GM10847 (cell line): ENCODE results near the gene SIAH2.

Experiments
- POLR2A ChIP-seq: IDR thresholded peaks from 2 replicates; pipeline ENCODE4 v1.6.1; 2011; ENCODE audit not compliant: insufficient read length; ENCODE audit errors: extremely low read depth

The SIAH2 gene, protein sequence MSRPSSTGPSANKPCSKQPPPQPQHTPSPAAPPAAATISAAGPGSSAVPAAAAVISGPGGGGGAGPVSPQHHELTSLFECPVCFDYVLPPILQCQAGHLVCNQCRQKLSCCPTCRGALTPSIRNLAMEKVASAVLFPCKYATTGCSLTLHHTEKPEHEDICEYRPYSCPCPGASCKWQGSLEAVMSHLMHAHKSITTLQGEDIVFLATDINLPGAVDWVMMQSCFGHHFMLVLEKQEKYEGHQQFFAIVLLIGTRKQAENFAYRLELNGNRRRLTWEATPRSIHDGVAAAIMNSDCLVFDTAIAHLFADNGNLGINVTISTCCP

DNA sequence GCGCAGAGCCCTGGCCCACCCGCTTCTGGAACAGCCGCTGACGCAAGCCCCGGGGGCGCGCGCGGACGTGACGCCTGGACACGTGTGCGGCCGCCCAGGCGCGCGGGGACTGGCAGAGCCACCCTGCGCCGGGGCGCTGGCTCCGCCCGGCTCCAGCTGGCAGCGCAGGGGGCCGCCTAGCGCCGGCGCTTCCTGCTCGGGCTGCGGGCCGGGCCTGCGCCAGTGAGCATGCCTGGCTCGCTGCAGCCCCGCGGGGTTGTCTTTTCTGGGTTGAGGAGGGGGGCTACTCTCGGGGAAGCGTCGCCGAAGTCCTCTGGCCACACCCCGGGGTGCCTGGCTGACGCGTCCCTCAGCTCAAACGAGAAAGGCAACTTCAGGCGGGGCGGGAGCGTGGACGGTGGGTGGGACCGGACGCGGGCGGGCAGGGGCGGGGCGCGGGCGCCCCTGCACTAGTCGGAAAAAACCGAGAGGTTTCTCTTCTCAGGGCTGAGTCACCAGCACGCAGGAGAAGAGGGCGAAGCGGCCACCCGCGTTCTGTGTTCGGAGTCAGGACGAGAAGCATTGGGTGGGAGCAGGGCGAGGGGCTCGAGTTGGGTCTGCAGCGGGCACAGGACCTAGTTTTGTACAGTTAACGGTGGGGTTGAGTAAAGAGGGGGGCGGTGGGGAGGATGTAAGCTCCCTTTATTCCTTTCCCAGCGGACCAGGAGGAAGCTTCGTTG lies at the start of gene SIAH2:
Gene SIAH2 (minus strand): TSS at position 48 of the 719 bp plus-strand sequence. CDS start 320 bp downstream, outside the sequence.
- TF ChIP-seq POLR2A = peak; percentile 89

DNA sequence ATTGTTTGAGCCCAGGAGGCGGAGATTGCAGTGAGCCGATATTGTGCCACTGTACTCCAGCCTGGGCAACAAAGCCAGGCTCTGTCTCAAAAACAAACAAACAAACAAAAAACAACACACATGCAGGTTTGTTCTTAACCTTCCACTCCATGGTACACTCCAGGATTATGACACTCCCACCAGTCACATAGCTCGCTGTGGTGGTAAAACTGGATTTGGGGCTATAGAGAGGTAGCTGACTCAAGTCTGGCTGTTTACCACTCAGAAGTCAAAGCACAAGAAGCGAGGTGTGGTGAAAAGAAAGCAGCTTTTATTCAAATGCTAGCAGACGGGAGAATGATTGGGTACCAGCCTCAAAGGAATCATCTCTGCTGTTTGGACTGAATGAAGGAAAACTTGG lies 49.0 kb upstream of the SIAH2 start:
- TF ChIP-seq POLR2A = no peak

DNA sequence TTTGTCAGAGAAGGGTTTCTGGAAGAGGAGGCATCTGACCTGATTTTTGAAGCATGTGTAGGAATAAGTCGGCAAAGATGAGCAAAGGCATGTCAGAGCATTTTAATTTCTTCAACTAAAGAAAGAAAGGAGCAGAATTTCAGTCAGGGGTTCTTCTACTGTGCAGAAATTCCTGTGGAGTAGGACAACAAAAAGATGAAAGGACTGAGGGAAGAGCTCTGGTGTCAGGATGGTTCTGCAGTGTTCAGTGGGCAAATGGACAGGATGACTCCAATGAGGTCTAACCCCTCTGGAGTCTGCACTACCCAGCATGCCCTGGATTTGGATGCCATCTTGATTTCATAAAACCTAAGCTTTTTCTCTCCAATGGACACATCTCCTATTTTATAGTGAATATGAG lies 47.7 kb upstream of the SIAH2 start:
- no peak for TF ChIP-seq POLR2A

DNA sequence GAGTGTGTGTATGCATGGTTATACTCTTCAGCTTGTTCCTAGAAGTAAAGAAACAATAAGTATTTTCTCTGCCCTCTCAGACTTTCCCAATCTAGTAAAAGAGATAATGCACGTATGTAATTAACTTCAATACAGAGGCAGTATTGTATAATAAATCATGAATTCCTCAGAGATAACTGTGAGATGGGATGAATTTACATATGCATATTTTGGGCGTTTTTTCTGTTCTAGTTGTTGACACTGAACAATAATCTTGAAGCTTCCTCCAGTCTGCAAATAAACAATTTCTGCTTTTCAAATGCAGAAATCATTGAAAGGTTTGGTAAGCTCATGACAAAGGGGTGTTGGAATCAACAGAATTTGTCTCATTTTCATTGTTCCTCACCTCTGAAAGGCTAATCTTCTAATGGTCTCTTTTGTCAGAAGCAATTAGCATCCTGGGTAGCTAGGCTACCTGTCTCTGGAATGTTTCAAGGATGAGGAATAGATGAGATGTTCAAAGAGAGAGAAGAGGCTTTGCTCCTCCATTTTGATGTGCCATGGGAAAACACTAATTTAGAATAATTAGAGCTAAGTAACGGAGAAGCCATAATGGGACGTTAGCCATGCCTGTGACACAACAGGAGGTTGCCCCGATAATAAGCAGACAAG lies 43.3 kb upstream of the SIAH2 start:
- TF ChIP-seq POLR2A = no peak

DNA sequence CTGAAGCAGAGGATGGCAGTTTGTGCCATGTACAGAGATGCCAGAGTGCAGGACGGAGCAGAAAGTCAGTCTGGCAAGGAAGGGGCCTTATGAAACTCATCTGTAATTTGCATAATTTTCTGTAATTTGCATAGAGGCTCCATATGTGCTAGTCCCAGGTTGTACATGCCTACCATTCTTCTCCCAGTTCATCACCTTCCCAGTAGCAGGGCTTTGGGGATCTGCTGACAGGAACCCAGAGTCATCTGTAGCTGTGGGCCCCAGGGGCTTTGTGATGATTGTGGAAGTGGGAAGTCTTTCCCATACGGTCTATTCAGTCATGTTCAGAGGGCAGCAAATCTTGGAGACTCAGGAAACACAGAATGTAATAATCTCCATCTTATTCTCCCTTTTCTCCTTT lies 42.4 kb upstream of the SIAH2 start:
- no peak for TF ChIP-seq POLR2A

DNA sequence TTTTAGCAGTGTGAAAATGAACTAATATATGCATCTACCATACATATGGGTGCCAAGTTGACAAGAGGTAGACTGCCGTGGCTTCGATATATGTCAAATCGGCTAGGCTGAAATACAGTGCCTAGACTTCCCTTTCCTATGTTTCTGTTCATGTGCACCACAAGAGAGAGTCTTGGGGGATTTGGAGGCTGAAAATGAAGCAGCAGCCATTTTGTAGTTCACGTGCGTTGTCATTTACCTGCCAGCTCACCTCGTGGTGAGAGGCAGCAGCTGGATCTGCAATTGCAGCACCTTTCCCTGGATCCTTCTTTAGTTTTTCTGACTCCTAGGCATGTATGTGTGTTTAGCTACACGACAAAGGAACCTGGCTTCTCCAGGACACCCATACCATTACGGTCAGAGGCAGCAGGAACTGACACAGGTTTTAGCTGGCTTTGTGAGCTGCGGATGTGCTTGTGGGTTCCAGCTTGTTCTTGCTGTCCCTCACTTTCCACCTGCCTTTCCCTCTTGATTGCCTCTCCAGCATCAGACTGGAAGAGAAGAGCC lies 40.5 kb upstream of the SIAH2 start:
- no peak for TF ChIP-seq POLR2A

DNA sequence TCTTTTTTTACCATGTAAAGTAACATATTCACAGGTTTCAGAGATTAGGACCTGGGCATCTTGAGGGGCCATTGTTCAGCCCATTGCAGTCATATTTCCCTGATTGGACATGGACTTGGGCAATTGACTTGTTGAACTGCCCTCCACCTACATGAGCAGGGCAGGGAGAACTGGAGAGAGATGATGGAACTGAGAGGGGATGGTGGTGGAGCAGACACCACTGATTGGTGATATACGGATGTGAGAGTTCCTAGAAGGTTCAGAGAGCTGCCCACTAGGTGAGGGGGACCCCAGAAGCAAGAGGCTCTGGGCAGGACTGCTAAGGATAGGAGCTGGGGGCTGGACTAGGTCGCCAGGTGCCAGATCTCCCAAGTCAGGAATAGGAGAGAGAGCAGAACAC lies 37.8 kb upstream of the SIAH2 start:
- no peak for TF ChIP-seq POLR2A

DNA sequence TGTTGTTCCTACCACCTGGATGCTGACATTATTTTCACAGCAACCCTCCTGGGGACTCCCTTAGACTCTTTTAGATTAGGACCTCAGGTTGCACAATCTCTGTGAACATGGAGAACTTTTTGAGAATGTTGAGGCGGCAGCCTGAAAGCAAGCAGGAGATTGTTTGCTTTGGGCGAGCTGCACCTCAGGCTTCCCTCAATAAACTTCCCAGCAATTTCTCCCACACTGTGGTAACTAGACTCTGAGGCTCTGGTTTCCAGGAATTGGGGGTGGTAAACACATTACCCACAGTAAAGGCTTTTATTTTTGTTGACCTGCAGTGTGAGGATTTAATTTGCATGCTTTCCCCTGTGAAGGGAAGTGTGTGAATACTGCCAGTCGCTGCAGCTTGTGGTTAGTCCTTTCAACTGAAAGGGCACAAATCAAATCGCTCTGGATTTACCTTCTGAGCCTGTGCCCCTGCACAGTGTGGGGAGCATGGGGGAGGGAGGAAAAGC lies 35.2 kb upstream of the SIAH2 start:
- no peak for TF ChIP-seq POLR2A

DNA sequence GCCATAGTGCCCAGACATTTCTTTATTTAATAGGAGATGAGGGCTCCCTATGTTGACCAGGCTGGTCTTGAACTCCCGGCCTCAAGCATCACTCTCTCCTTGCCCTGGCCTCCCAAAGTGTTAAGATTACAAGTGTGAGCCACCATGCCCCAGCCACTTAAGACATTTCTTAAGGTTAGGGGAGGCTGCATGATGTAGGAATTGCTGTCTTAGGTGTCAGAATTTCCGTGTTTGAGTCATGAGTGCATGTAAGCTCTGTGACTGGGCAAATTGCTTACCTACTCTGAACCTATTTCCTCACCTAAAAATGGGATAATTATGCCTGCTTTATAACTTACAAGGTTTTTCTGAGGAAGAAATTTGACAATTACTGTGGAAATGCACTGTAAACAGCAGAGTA lies 34.2 kb upstream of the SIAH2 start:
- no peak for TF ChIP-seq POLR2A

DNA sequence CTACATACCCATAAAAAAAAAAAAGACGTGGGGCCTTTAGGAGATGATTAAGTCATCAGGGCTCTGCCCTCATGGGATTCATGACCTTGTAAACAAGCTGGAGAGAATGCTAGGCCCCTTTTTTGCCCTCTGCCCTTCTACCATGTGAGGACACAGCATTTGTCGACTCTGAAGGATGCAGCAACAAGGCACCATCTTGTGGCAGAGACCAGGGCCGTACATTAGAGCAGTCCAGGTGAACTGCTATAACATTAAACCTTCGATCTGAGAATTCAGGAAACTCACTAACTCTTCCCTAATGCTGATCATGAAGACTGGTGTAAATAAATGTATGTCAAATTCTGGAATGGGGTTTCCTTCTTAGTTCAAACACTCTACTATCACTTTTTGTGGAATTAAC lies 30.7 kb upstream of the SIAH2 start:
- no peak for TF ChIP-seq POLR2A

DNA sequence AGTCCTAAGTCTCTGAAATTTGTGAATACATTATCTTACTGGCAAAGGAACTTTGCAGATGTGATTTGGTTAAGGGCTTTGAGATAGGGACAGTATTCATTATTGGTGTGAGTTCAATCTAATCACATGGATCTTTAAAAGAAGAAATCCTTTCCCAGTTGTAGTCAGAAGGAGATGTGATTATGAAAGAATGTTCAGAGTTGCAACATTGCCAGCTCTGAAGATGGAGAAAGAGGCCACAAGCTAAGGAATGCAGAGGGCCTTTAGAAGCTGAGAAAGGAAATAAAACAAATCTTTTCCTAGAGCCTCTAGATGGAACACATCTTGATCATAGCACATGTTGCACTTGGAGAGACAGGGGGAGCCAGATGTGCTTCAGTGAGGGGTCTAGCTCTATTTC lies 27.7 kb upstream of the SIAH2 start:
- no peak for TF ChIP-seq POLR2A

DNA sequence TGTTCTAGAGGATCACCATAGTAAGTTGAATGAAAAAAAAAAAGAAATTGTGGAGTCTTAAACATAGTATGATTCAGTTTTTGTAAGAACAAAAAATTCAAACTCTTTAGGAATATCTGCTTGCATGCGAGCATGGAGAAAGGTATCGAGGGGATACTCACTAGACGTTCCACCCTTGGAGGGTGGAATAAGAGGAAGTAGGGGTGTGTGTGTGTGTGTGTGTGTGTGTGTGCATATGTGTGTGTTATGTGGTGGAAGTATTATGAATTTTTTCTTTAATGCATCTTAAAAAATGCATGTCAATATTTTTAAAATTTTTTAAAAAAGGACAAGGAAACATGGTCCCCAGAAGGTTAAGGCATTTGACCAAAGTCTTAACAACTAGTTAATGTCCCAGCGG lies 26.5 kb upstream of the SIAH2 start:
- no peak for TF ChIP-seq POLR2A

DNA sequence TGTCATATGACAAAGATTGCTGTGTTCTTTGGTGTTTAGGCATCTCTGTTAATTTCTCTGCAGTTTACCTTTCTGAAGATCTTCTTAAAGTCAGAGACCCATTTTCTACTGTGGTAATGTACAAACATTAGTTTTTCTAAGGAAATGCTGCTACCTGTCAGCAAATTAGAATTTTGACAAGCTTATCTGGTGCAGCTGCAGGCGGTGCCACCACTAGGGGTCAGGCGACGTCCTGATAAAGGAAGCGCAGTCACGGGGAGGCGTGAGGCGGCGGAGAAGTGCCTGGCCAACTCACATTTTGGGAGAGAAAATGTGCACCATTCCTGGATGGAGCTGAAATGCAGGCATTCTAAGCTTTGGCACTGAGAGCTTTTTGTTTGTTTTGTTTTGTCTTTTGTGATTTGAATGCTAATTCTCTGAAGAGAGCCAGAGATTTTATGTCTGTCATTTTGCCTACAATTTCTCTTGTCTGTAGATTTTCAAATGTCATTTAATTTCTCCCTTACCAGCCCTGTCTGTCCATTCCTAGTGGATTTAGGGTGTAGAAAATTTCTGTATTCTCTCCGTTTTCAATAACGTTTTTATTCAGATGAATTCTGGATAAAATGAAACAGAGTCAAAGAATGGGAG lies 24.9 kb upstream of the SIAH2 start:
- TF ChIP-seq POLR2A = no peak

DNA sequence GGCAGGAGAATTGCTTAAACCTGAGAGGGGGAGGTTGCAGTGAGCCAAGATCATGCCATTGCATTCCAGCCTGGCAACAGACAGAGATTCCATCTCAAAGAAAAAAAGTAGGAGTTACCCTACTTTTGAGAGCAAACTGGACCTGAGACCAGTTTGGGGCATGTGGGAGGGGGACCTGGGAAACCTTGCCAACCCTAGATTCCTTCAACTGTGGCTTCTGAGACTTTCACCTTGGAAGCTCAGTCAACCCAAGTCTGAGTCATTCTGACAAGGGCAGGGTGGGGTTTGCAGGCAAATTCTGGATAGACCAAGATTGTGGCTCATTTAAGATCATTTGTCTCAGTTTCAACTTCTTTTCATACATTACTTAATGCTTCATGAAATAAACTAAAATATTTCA lies 23.8 kb upstream of the SIAH2 start:
- no peak for TF ChIP-seq POLR2A

DNA sequence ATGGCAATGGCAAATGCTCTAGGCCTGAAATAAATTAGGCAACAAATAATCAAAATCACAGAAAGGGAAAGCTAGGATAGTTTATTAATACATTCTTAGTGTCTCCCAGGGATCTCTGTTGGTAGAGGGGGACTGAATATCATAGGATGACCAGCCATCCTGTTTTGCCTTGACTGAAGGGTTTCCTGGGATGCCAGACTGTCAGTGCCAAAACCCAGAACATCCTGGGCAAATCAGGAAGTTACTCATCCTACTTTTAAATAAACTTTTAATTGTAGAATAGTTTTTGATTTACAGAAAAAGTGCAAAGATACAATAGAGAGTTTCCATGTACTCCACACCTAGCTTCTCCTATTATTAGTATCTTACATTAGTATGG lies 21.8 kb upstream of the SIAH2 start:
- TF ChIP-seq POLR2A = no peak
